ENCODE data around the gene MNX1. TPM values are rescaled to one million over a fixed set of nuclear protein-coding genes. Genes with fewer than 3 reads are reported as not detected.
A peak's percentile ranks its signal among the peaks of the same experiment; 100 is the strongest.

Gene MNX1
- total and polyA plus RNA-seq, 2 donors (not counting 3 experiments of a cell fraction or from before 2014, with no cell fraction given): not detected

DNA sequence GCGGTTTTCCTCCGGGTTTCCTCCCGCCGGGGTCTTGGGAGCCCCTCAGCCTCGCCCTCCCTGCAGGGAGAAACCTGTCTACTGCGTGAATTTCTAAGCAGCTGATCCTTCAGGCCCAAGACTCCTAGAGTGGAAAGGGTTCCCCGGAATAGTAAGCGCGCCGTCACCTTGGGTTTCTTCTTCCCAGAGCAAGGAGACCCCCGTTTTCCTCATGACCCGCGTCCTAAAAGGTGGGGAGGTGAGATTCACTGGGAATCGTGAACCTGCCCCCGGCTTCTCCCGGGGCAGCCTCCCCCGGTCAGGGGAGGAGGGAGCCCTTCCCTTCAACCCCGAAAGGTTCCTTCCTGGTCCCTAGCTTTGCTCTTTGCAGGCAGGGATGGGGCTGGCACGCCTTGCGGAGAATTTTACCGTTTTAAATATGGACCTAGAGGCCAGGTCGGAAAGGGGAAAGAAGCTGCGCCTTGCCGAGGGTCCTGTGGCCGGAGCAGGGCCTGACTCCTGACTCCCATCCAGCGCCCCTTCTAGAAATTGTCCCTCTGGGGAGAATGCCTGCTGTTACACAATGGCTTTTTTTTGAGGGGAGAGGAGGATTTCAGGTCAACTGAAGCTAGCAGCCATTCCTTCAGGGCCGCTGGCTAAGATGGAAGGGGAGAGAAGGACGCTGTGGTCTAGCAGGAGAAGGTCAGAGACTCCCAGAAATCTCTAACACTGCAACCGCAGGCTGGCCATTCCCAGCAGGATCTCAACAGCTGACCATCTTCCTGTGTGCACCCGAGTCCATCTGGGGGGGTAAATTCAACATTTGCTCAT is 11.6 kb upstream of the MNX1 start:
- H3K9me1 ChIP-seq (replicated peaks; ENCODE audit: control insufficient read depth, extremely low read depth, insufficient read depth, low read length): no peaks in the 10 kb centered on the region
- FAIRE-seq: no peak
- POLR2A ChIA-PET: no interaction called here
- no peak overlapping the region for H3K27ac ChIP-seq (ENCODE audit: insufficient read depth, low read depth, low read length)
- no peak overlapping the region for H3K4me3 ChIP-seq (replicated peaks in 1 of 3; ENCODE audit: insufficient read depth in 1 of 3, low read depth in 1 of 3, low read length in 3 of 3)
- no peaks in the 10 kb centered on the region for H3K36me3 ChIP-seq (ENCODE audit: control insufficient read depth in 2 of 2, extremely low read depth in 1 of 2, insufficient read depth in 2 of 2, low read length in 2 of 2)
- H2AFZ ChIP-seq (ENCODE audit: low read depth, low read length): no peak overlapping the region
- intact Hi-C loops (cut with micrococcal nuclease): no loop called here
- no peak for DNase-seq (ENCODE audit: low read depth, low spot score)
- H3K27me3 ChIP-seq (ENCODE audit: control insufficient read depth in 2 of 2, insufficient read depth in 2 of 2, low read length in 2 of 2): peaks cover 79 to 88% of the 10 kb centered on the region in 2 experiments
- H3K9me3 ChIP-seq (replicated peaks; ENCODE audit: control insufficient read depth, insufficient read depth, low read length): no peaks in the 10 kb centered on the region
- CTCF ChIA-PET: no interaction called here
- no TSS peak for BruUV-seq (replicated peaks)
- H3K9ac ChIP-seq (replicated peaks; ENCODE audit: extremely low read depth, insufficient read depth, low read length): no peak overlapping the region
- TF ChIP-seq MAX (IDR thresholded peaks at IDR 0.05; ENCODE audit: insufficient read depth, insufficient read length) (no peak), EZH2 (IDR thresholded peaks at IDR 0.05; ENCODE audit: borderline replicate concordance, low read depth, low read length, severe bottlenecking) (peak; percentile 17)
- dilution Hi-C loops (cut with MboI; ENCODE audit: extremely low pct_ligation_motif_present, low sequenced_read_pairs): no loop called here
- no peaks in the 10 kb centered on the region for H3K4me1 ChIP-seq (ENCODE audit: control insufficient read depth, extremely low read depth, insufficient read depth, low read length)
- no peaks in the 10 kb centered on the region for H4K20me1 ChIP-seq (replicated peaks; ENCODE audit: control insufficient read depth, extremely low read depth, insufficient read depth, low read length)
- no peak overlapping the region for H3K4me2 ChIP-seq (ENCODE audit: insufficient read depth, low read length)
- H3K79me2 ChIP-seq (ENCODE audit: control insufficient read depth, insufficient read depth, low read length): no peaks in the 10 kb centered on the region

DNA sequence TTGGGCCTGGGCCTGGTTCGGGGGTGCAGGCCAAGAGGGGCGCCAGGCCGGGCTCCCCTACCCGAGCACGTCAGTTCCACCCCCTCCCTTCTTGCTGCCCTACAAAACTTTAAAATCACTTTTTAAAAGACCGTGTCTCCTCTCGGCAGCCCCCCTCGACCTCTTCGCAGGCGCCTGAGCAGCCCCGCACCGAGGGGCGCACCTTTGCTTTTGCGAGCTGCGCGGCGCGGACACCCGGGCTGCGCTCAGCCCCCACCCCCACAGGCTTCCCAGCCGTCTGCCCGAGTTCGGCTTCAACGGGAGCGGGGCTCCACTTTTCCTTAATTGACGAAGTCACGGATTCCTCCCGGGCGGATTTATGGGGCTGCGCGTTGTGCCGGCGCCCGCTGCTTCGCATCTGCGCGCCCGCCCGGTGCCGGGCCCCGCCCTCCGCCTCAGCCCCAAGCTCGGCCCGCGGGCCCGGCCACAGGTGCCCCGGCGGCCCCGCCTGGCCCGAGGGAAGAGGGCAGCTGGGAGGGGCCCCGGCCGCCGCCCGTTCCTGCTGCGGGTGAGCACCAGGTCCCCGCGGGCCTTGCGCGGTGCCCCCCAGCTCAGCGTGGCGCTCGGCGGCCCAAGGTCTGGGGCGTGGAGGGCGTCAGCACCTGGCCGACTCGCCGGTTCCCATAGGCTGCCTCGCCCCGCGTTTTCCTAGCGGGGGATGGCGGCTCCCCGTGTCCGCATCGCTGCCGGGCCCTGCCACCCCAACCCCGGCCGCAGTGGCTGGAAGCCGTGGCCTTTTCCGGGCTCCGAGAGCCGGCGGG is 10.8 kb upstream of the MNX1 start:
- no peak overlapping the region for H3K4me2 ChIP-seq (ENCODE audit: insufficient read depth, low read length)

More for the DNA sequence above, 10.8 kb upstream of the MNX1 start:
- H3K27ac ChIP-seq (ENCODE audit: insufficient read depth, low read depth, low read length): no peak overlapping the region
- H3K4me1 ChIP-seq (ENCODE audit: control insufficient read depth, extremely low read depth, insufficient read depth, low read length): no peaks in the 10 kb centered on the region
- intact Hi-C loops (cut with micrococcal nuclease) (no loop called here), dilution Hi-C loops (cut with MboI; ENCODE audit: extremely low pct_ligation_motif_present, low sequenced_read_pairs) (no loop called here)
- no peaks in the 10 kb centered on the region for H3K36me3 ChIP-seq (ENCODE audit: control insufficient read depth in 2 of 2, extremely low read depth in 1 of 2, insufficient read depth in 2 of 2, low read length in 2 of 2)
- H3K9me3 ChIP-seq (replicated peaks; ENCODE audit: control insufficient read depth, insufficient read depth, low read length): no peaks in the 10 kb centered on the region
- H2AFZ ChIP-seq (ENCODE audit: low read depth, low read length): no peak overlapping the region
- no peak overlapping the region for H3K9ac ChIP-seq (replicated peaks; ENCODE audit: extremely low read depth, insufficient read depth, low read length)
- POLR2A ChIA-PET: no interaction called here
- CTCF ChIA-PET: no interaction called here
- TF ChIP-seq JUN (IDR thresholded peaks at IDR 0.05; ENCODE audit: borderline replicate concordance, insufficient read depth, insufficient read length, low read depth) (no peak), EZH2 (IDR thresholded peaks at IDR 0.05; ENCODE audit: borderline replicate concordance, low read depth, low read length, severe bottlenecking) (peak; percentile 96)
- DNase-seq (ENCODE audit: low read depth, low spot score) (no peak), FAIRE-seq (no peak)
- H3K79me2 ChIP-seq (ENCODE audit: control insufficient read depth, insufficient read depth, low read length): no peaks in the 10 kb centered on the region
- no peak overlapping the region for H3K4me3 ChIP-seq (replicated peaks in 1 of 3; ENCODE audit: insufficient read depth in 1 of 3, low read depth in 1 of 3, low read length in 3 of 3)
- no TSS peak for BruUV-seq (replicated peaks)
- peaks cover 84 to 93% of the 10 kb centered on the region in 2 experiments for H3K27me3 ChIP-seq (ENCODE audit: control insufficient read depth in 2 of 2, insufficient read depth in 2 of 2, low read length in 2 of 2)
- no peaks in the 10 kb centered on the region for H3K9me1 ChIP-seq (replicated peaks; ENCODE audit: control insufficient read depth, extremely low read depth, insufficient read depth, low read length)
- H4K20me1 ChIP-seq (replicated peaks; ENCODE audit: control insufficient read depth, extremely low read depth, insufficient read depth, low read length): no peaks in the 10 kb centered on the region

All from endothelial cell of umbilical vein (primary cell).